K562 (cell line): Measurements from ENCODE around the gene ACTL9. TPM values are rescaled to one million over a fixed set of nuclear protein-coding genes. Genes with fewer than 3 reads are reported as not detected.

Experiments used
- CHD7 ChIP-seq: fragments of 200-600 bp; sonication (generic); IDR thresholded peaks from one replicate; pipeline ENCODE4 v1.6.1; 2012; ENCODE audit warnings: mild to moderate bottlenecking, low read depth, low read length, inconsistent platforms
- E2F6 ChIP-seq, 2 experiments: IDR thresholded peaks; 2 replicates each; pipeline ENCODE4 v1.6.1; 2011; ENCODE audit warnings: borderline replicate concordance in 1 of 2, control low read depth in 1 of 2, low read depth in 1 of 2, low read length in 1 of 2, mild to moderate bottlenecking in 1 of 2, mixed read lengths in 1 of 2, moderate library complexity in 1 of 2; ENCODE audit not compliant: insufficient read depth in 1 of 2, insufficient read length in 1 of 2, poor library complexity in 1 of 2, severe bottlenecking in 1 of 2; ENCODE audit errors: extremely low read depth in 1 of 2
- E4F1 ChIP-seq: fragments of 250-450 bp; sonication (Bioruptor Pico); IDR thresholded peaks from 2 replicates; pipeline ENCODE4 v1.5.0; 2021; ENCODE audit warnings: mild to moderate bottlenecking, borderline replicate concordance
- ETV5 ChIP-seq: sonication (generic); formaldehyde crosslinking; IDR thresholded peaks from 2 replicates; pipeline ENCODE4 v1.4.0; 2020; ENCODE audit warnings: low read depth, mild to moderate bottlenecking, missing genetic modification reagents
- MEF2A ChIP-seq: IDR thresholded peaks from 2 replicates; pipeline ENCODE4 v1.6.1; 2011; ENCODE audit warnings: low read depth, mild to moderate bottlenecking, low read length, moderate library complexity; ENCODE audit not compliant: control insufficient read depth
- NR4A1 ChIP-seq, 2 experiments: fragments of 250-450 bp in 1 of 2; fragments of 450-650 bp in 1 of 2; sonication (Bioruptor Pico) in 1 of 2; IDR thresholded peaks; 2 replicates each; pipeline versions ENCODE4 v1.4.0 to v1.6.1; 2016 to 2020; ENCODE audit warnings: mild to moderate bottlenecking in 2 of 2, missing compliant biosample characterization in 1 of 2, missing genetic modification characterization in 1 of 2, moderate library complexity in 1 of 2
- SNIP1 ChIP-seq: fragments of 450-650 bp; IDR thresholded peaks from 2 replicates; pipeline ENCODE4 v1.7.1; 2017; ENCODE audit warnings: low read depth, mild to moderate bottlenecking
- SRSF3 ChIP-seq: fragments of 200-400 bp; formaldehyde crosslinking; IDR thresholded peaks from 2 replicates; pipeline ENCODE4 v1.6.1; 2016; ENCODE audit warnings: mild to moderate bottlenecking, low read length, moderate library complexity; ENCODE audit not compliant: insufficient read depth
- STAT5A ChIP-seq: IDR thresholded peaks from 2 replicates; pipeline ENCODE4 v1.6.1; 2012; ENCODE audit warnings: low read length, inconsistent platforms, borderline replicate concordance
- TCF3 ChIP-seq: sonication (generic); formaldehyde crosslinking; IDR thresholded peaks from 2 replicates; pipeline ENCODE4 v1.4.0; 2020; ENCODE audit warnings: mild to moderate bottlenecking, missing genetic modification reagents
- ZNF444 ChIP-seq: fragments of 250-450 bp; sonication (Bioruptor Pico); IDR thresholded peaks from 2 replicates; pipeline ENCODE4 v1.4.0; 2020; ENCODE audit warnings: mild to moderate bottlenecking, moderate library complexity
- ZNF583 ChIP-seq: fragments of 250-450 bp; sonication (Bioruptor Pico); IDR thresholded peaks from 2 replicates; pipeline ENCODE4 v1.4.0; 2020
- polyA plus RNA-seq, 8 experiments: library from polyadenylated mRNA; depleted of rRNA in 4 of 8; stranded (reverse) in 5 of 8; unstranded in 3 of 8; fragments of >200 nt; fragmentation: Nextera tagmentation in 2 of 8; fragmentation: Illumina TruSeq in 1 of 8; extraction: Ambion mirVana in 2 of 8; extraction: Trizol in 1 of 8; gene quantifications; 2 replicates each; pipeline versions ENCODE4 v1.2.1 to v1.2.3, GENCODE V29; 2011 to 2014; ENCODE audit warnings: inconsistent platforms in 1 of 8, missing spikeins in 1 of 8
- total RNA-seq, 7 experiments: library from RNA; depleted of rRNA in 6 of 7; stranded (reverse); fragments of >200 nt in 6 of 7; fragmentation: Illumina TruSeq in 2 of 7; extraction: Trizol in 2 of 7; gene quantifications; 2 replicates each; pipeline versions ENCODE4 v1.2.1 to v1.2.3, GENCODE V29; 2011 to 2021; ENCODE audit warnings: low replicate concordance in 1 of 7

The ACTL9 gene
- total and polyA plus RNA-seq, 9 of the 15 experiments (the other 6 are each of a cell fraction or from before 2014, with no cell fraction given), result not detected

GRCh38 chr19:8705742-8706141, 7.1 kb upstream of the ACTL9 start (continued):
- no peak for TF ChIP-seq CHD7
- no peak for TF ChIP-seq E4F1 (CRISPR knock-in tag)
- TF ChIP-seq ETV5, result peak; percentile 35; the same call in 1 of the 2 replicates
- peak; percentile 33; the same call in 1 of the 2 replicates for TF ChIP-seq STAT5A
- no peak for TF ChIP-seq SRSF3
- no peak for TF ChIP-seq E2F6 (IDR thresholded peaks at IDR 0.05; ENCODE audit: borderline replicate concordance in 1 of 2, extremely low read depth in 1 of 2, insufficient read depth in 1 of 2, insufficient read length in 1 of 2, low read depth in 1 of 2, low read length in 1 of 2, poor library complexity in 1 of 2, severe bottlenecking in 1 of 2)
- no peak for TF ChIP-seq ZNF583 (CRISPR knock-in tag)
- peak; percentile 45 for TF ChIP-seq TCF3 (CRISPR knock-in tag)
- TF ChIP-seq SNIP1, result no peak
- TF ChIP-seq MEF2A, result no peak
- no peak for TF ChIP-seq ZNF444 (CRISPR knock-in tag)
- no peak for TF ChIP-seq NR4A1 (CRISPR knock-in tag; IDR thresholded peaks at IDR 0.05)
- no peak for TF ChIP-seq NR4A1 (tag; IDR thresholded peaks at IDR 0.05)
